AG04450 (cell line): Measurements from ENCODE around the gene RBKS. TPM values are rescaled to one million over a fixed set of nuclear protein-coding genes. Genes with fewer than 3 reads are reported as not detected.

ENCODE experiments used
- CTCF ChIA-PET: fragments of 300-600, 350-600 bp; formaldehyde crosslinking; extraction: SDS; loops from one replicate; lab custom pipeline; 2022; ENCODE audit warnings: antibody characterized with exemption, inconsistent platforms; lab: Charles Lee
- POLR2A ChIA-PET: fragments of 350-600 bp; formaldehyde crosslinking; extraction: SDS; loops from one replicate; lab custom pipeline; 2021; ENCODE audit warnings: antibody characterized with exemption, inconsistent platforms; lab: Yijun Ruan, JAX
- DNase-seq: peaks from one replicate; pipeline ENCODE4 v3.0.0-alpha.2; 2011; ENCODE audit warnings: low read depth, low spot score
- H3K27ac ChIP-seq: one replicate; pipeline ENCODE4 v1.5.1; 2012; ENCODE audit warnings: low read depth, low read length, control low read depth
- H3K27me3 ChIP-seq: one replicate; pipeline ENCODE4 v1.6.0; 2012; ENCODE audit warnings: low read length; ENCODE audit not compliant: control insufficient read depth, insufficient read depth
- H3K4me3 ChIP-seq: 2 replicates; pipeline ENCODE4 v1.5.1; 2011; ENCODE audit warnings: mild to moderate bottlenecking, low read depth, low read length, control low read depth
- H3K9me3 ChIP-seq: 2 replicates; pipeline ENCODE4 v1.5.1; 2012; ENCODE audit warnings: low read length; ENCODE audit not compliant: control insufficient read depth, insufficient read depth
- polyA plus RNA-seq: library from polyadenylated mRNA; depleted of rRNA; stranded (reverse); fragments of >200 nt; gene quantifications from 2 replicates; pipeline ENCODE4 v1.2.3, GENCODE V29; 2011
- TF ChIP-seq, protein P1 (sequence below): IDR thresholded peaks from 2 replicates; pipeline ENCODE4 v1.5.1; 2011; ENCODE audit warnings: low read depth, low read length, control low read depth, inconsistent platforms

The RBKS gene
- polyA plus RNA-seq, 1 experiment: 1.5 TPM

DNA sequence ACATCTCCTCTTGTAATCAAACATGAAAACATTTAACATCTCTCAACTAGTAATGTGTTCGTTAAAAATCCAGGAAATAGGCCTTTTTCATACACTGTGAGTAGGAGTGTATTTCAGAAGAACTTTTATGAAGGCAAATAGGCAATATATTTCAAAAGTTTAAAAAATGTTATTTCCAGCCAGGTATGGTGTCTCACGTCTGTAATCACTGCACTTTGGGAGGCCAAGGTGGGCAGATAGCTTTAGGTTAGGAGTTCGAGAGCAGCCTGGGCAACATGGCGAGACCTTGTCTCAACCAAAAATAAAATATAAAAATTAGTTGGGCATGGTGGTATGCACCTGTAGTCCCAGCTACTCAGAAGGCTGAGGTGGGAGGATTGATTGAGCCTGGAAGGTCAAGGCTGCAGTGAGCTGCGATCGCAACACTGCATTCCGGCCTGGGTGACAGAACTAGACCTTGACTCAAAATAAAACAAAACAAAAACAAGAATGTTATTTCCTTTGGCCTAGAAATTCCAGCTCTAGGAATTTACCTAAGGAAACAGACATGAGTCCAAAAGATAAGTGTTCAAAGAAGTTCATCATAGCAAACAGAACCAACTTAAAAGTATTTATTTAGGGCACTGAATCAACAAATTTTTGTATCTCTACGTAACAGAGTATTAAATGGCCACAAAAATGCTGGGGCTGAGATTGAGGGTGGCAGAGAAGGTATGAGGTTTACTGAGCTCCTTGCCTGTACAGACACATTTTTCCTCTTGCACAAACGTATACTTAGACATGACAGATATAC, 14.9 kb downstream of the RBKS start:
- Histone ChIP-seq H3K9me3 (no peaks in the 10 kb centered on the region), H3K27me3 (no peaks in the 10 kb centered on the region), H3K27ac (no peak overlapping the region), H3K4me3 (no peak overlapping the region)
- ChIA-PET CTCF (interaction anchor here (0.5 kb wide), 1 partner anchor 13 kb away, joined by 4 read pairs; no protein-coding TSS in a partner anchor), POLR2A (no interaction called here)
- no peak for DNase-seq
- TF ChIP-seq, protein P1, sequence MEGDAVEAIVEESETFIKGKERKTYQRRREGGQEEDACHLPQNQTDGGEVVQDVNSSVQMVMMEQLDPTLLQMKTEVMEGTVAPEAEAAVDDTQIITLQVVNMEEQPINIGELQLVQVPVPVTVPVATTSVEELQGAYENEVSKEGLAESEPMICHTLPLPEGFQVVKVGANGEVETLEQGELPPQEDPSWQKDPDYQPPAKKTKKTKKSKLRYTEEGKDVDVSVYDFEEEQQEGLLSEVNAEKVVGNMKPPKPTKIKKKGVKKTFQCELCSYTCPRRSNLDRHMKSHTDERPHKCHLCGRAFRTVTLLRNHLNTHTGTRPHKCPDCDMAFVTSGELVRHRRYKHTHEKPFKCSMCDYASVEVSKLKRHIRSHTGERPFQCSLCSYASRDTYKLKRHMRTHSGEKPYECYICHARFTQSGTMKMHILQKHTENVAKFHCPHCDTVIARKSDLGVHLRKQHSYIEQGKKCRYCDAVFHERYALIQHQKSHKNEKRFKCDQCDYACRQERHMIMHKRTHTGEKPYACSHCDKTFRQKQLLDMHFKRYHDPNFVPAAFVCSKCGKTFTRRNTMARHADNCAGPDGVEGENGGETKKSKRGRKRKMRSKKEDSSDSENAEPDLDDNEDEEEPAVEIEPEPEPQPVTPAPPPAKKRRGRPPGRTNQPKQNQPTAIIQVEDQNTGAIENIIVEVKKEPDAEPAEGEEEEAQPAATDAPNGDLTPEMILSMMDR: no peak

DNA sequence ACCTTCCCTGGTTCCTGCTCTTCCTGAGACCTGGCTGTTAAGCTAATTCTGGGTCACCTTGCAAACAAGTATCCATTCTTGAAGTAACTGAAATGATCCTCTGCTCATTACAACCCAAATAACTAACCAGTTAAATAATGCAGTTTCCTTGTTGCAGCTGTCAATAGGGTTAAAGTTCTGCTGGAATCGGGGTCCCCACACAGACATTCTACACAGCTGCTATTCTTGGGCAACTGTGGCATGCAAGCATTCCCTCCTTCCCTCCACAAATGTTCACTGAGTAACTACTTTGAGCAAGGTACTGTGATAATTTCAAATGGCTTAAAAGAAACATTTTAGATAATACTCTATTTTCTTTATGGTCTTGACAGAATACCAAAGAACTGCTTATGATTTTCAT, 17.1 kb downstream of the RBKS start:
- POLR2A ChIA-PET: no interaction called here

DNA sequence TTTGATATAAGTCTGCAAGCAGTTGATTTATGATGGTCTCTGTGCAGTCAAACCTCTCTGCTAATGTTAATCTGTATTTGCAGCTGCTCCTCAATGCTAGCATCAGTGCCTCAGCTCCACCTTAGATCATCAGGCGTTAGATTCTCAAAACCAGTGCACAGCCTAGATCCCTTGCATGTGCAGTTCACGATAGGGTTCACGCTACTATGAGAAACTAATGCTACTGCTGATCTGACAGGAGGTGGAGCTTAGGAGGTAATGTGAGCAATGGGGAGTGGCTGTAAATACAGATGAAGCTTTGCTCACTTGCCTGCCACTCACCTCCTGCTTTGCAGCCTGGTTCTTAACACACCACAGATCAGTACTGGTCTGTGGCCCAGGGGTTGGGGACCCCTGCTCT, 18.4 kb downstream of the RBKS start:
- Histone ChIP-seq H3K9me3 (no peaks in the 10 kb centered on the region), H3K27ac (no peak overlapping the region), H3K4me3 (no peak overlapping the region), H3K27me3 (no peaks in the 10 kb centered on the region)
- no peak for DNase-seq
- CTCF ChIA-PET: interaction anchor here (0.7 kb wide), 1 partner anchor 23 kb away, joined by 3 read pairs; no protein-coding TSS in a partner anchor
- TF ChIP-seq, protein P1: no peak
- POLR2A ChIA-PET: interaction anchor here (1.3 kb wide), 1 partner anchor 72 kb away, joined by 3 read pairs; no protein-coding TSS in a partner anchor

More for the DNA sequence above, 17.1 kb downstream of the RBKS start:
- no peaks in the 10 kb centered on the region for H3K9me3 ChIP-seq
- TF ChIP-seq, protein P1: no peak
- no peaks in the 10 kb centered on the region for H3K27me3 ChIP-seq
- H3K27ac ChIP-seq: no peak overlapping the region
- no peak overlapping the region for H3K4me3 ChIP-seq
- DNase-seq: no peak
- CTCF ChIA-PET: no interaction called here

DNA sequence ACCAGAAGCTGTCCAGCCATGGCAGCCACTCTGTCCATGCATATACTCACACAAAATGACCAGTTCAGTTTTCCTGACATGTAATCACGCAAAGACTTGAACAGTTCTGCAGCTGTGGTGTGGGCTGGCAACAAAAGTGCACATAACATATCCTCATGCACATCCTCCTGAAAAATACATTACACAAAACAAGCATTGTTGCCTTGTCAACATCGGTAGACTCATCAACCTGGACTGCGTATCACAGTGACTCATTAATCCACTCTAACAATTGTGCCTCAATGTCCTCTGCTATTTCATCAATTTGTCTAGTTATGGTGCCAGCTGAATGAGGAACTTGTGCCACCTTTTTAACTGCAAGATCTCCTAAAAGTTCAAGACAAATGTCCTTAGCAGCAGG, 19.5 kb downstream of the RBKS start:
- no peak for DNase-seq

More for the DNA sequence above, 19.5 kb downstream of the RBKS start:
- no peaks in the 10 kb centered on the region for H3K9me3 ChIP-seq
- TF ChIP-seq, protein P1: no peak
- no peaks in the 10 kb centered on the region for H3K27me3 ChIP-seq
- CTCF ChIA-PET: no interaction called here
- H3K4me3 ChIP-seq: no peak overlapping the region
- POLR2A ChIA-PET: no interaction called here
- H3K27ac ChIP-seq: no peak overlapping the region
